Kidney tubule cell (primary cell): ENCODE results near the gene ZBTB7C.

Experiments used
- DNase-seq: peaks from one replicate; pipeline ENCODE4 v3.0.0-alpha.2; 2018; ENCODE audit warnings: low spot score

ZBTB7C gene

GRCh38 chr18:48122376-48122775, 286.8 kb downstream of the ZBTB7C start:
- DNase-seq, result no peak

- no peak for DNase-seq
Measured at GRCh38 chr18:48121752-48122151, 287.4 kb downstream of the ZBTB7C start.

GRCh38 chr18:48119204-48119603, 290.0 kb downstream of the ZBTB7C start:
- no peak for DNase-seq

GRCh38 chr18:48116873-48117630, 292.1 kb downstream of the ZBTB7C start:
- DNase-seq, result no peak

GRCh38 chr18:48116017-48116416, 293.2 kb downstream of the ZBTB7C start:
- DNase-seq, result no peak

GRCh38 chr18:48113691-48114090, 295.5 kb downstream of the ZBTB7C start:
- no peak for DNase-seq

GRCh38 chr18:48111587-48111986, 297.6 kb downstream of the ZBTB7C start:
- no peak for DNase-seq

- DNase-seq, result no peak
Measured at GRCh38 chr18:48110797-48111196, 298.4 kb downstream of the ZBTB7C start.

- no peak for DNase-seq
Measured at GRCh38 chr18:48109961-48110493, 299.2 kb downstream of the ZBTB7C start.

GRCh38 chr18:48108136-48108535, 301.0 kb downstream of the ZBTB7C start:
- no peak for DNase-seq

- no peak for DNase-seq
Measured at GRCh38 chr18:48106976-48107781, 302.0 kb downstream of the ZBTB7C start.

- DNase-seq, result no peak
Measured at GRCh38 chr18:48106498-48106897, 302.7 kb downstream of the ZBTB7C start.

- DNase-seq, result no peak
Measured at GRCh38 chr18:48105317-48105716, 303.9 kb downstream of the ZBTB7C start.

- no peak for DNase-seq
Measured at GRCh38 chr18:48104705-48105104, 304.5 kb downstream of the ZBTB7C start.

GRCh38 chr18:48100651-48101165, 308.5 kb downstream of the ZBTB7C start:
- DNase-seq, result no peak

- DNase-seq, result no peak
Measured at GRCh38 chr18:48100165-48100575, 309.0 kb downstream of the ZBTB7C start.

- DNase-seq, result no peak
Measured at GRCh38 chr18:48099481-48100164, 309.6 kb downstream of the ZBTB7C start.

- DNase-seq, result no peak
Measured at GRCh38 chr18:48098538-48098937, 310.6 kb downstream of the ZBTB7C start.

GRCh38 chr18:48098007-48098406, 311.2 kb downstream of the ZBTB7C start:
- DNase-seq, result no peak

- DNase-seq, result no peak
Measured at GRCh38 chr18:48095726-48096125, 313.5 kb downstream of the ZBTB7C start.

- DNase-seq, result no peak
Measured at GRCh38 chr18:48093104-48093503, 316.1 kb downstream of the ZBTB7C start.

GRCh38 chr18:48091869-48092497, 317.2 kb downstream of the ZBTB7C start:
- no peak for DNase-seq
